Esophagus squamous epithelium (tissue), 5 donors: ENCODE measurements around the gene TCAP. TPM values are rescaled to one million over a fixed set of nuclear protein-coding genes. Genes with fewer than 3 reads are reported as not detected.

Experiments
- DNase-seq: peaks from one replicate; lab custom pipeline; 2025; lab: John Stamatoyannopoulos, UW
- H3K27ac ChIP-seq, 4 donors: fragments of 200-600 bp; sonication (generic); one replicate each; pipeline ENCODE4 v1.5.1; 2016 to 2019; ENCODE audit warnings: mild to moderate bottlenecking in 1 of 4
- H3K27me3 ChIP-seq, 4 donors: fragments of 200-600 bp; sonication (generic); 1 replicate in 3 of 4; 2 replicates in 1 of 4; pipeline versions ENCODE4 v1.5.1 to v1.6.0; 2017 to 2021; ENCODE audit warnings: antibody characterized with exemption in 1 of 4
- H3K36me3 ChIP-seq, 3 donors: fragments of 200-600 bp; sonication (generic); one replicate each; pipeline ENCODE4 v1.5.1; 2016 to 2019
- H3K4me1 ChIP-seq, 3 donors: fragments of 200-600 bp; sonication (generic); one replicate each; pipeline ENCODE4 v1.5.1; 2017 to 2019
- H3K4me3 ChIP-seq, 4 donors: fragments of 200-600 bp; sonication (generic); 1 replicate in 3 of 4; 2 replicates in 1 of 4; pipeline ENCODE4 v1.5.1; 2016 to 2019; ENCODE audit warnings: mild to moderate bottlenecking in 2 of 4, moderate library complexity in 1 of 4
- H3K9me3 ChIP-seq, 3 donors: fragments of 200-600 bp; sonication (generic); one replicate each; pipeline ENCODE4 v1.5.1; 2016 to 2019
- CTCF ChIP-seq, 6 experiments: fragments of 450-650 bp in 4 of 6; fragments of 200-600 bp in 2 of 6; sonication (generic) in 2 of 6; IDR thresholded peaks; one replicate each; pipeline ENCODE4 v1.5.1; 2016 to 2019; ENCODE audit warnings: antibody characterized with exemption in 6 of 6, mild to moderate bottlenecking in 4 of 6, moderate library complexity in 4 of 6
- POLR2A ChIP-seq, 4 donors: fragments of 450-650 bp; IDR thresholded peaks; one replicate each; pipeline ENCODE4 v1.6.1; 2017; ENCODE audit warnings: antibody characterized with exemption in 4 of 4, mild to moderate bottlenecking in 4 of 4, moderate library complexity in 3 of 4
- WGBS, 2 donors: methylation state at CpG; one replicate each; pipeline ENCODE4 v1.1.5; 2018; 5-methylcytosine and 5-hydroxymethylcytosine counted together
- intact Hi-C: fragments of 100-400 bp; cut with DNase I; formaldehyde crosslinking; loops from one replicate; pipeline ENCODE4 v1.15.0; 2022
- total RNA-seq, 4 donors: library from RNA; depleted of rRNA; stranded (reverse); fragments of >200 nt; gene quantifications; one replicate each; pipeline ENCODE4 v1.1.0, GENCODE V29; 2016
- donor health status: DM: yes; HTN: yes; CAD: no.

Gene TCAP
- total RNA-seq, 4 donors from 2014 or later, result 0.11 to 0.57 (median 0.29) TPM

- no peaks in the 10 kb centered on the region for H3K9me3 ChIP-seq
- no peak for DNase-seq
- TF ChIP-seq CTCF (IDR thresholded peaks at IDR 0.05) (no peak), POLR2A (IDR thresholded peaks at IDR 0.05) (no peak)
- intact Hi-C loops, result loop anchor here (5.0 kb wide), 1 partner anchor 135 kb away; no protein-coding TSS in a partner anchor
- H3K27ac ChIP-seq, result peak overlapping the region in 2 of 4 donors; percentile 11 to 43
- H3K36me3 ChIP-seq, result no peaks in the 10 kb centered on the region
- 38 to 40% methylated on average over 11 to 15 of the region's 16 CpGs for WGBS, 2 donors
- peak overlapping the region in 1 of 4 donors; percentile 19 for H3K4me3 ChIP-seq
- H3K4me1 ChIP-seq, result peaks cover 39 to 69% (median 53%) of the 10 kb centered on the region in 3 donors
- peaks cover 0 to 59% (median 5%) of the 10 kb centered on the region in 4 donors for H3K27me3 ChIP-seq
Measured at GRCh38 chr17:39622380-39623006, 42.7 kb upstream of the TCAP start.

GRCh38 chr17:39623356-39623950, 41.7 kb upstream of the TCAP start:
- no peaks in the 10 kb centered on the region for H3K36me3 ChIP-seq
- TF ChIP-seq CTCF (IDR thresholded peaks at IDR 0.05) (peak; percentile 90 to 96 (median 94)), POLR2A (IDR thresholded peaks at IDR 0.05) (no peak)
- no peak for DNase-seq
- peaks cover 39 to 72% (median 52%) of the 10 kb centered on the region in 3 donors for H3K4me1 ChIP-seq
- intact Hi-C loops, result loop anchor here (5.0 kb wide), 1 partner anchor 134 kb away; no protein-coding TSS in a partner anchor
- peak overlapping the region in 1 of 4 donors; percentile 46 for H3K27ac ChIP-seq
- WGBS, 2 donors, result 17 to 19% methylated on average over 2 to 8 of the region's 16 CpGs
- no peaks in the 10 kb centered on the region for H3K9me3 ChIP-seq
- no peak overlapping the region for H3K4me3 ChIP-seq
- H3K27me3 ChIP-seq, result peaks cover 0 to 60% (median 9%) of the 10 kb centered on the region in 4 donors

- WGBS, 2 donors, result 75 to 84% methylated on average over 7 to 8 of the region's 8 CpGs
- no peak for DNase-seq
- H3K27ac ChIP-seq, result peak overlapping the region in 1 of 4 donors; percentile 46
- peaks cover 0 to 61% (median 9%) of the 10 kb centered on the region in 4 donors for H3K27me3 ChIP-seq
- no peak for TF ChIP-seq POLR2A (IDR thresholded peaks at IDR 0.05)
- TF ChIP-seq CTCF (IDR thresholded peaks at IDR 0.05), result no peak
- H3K4me3 ChIP-seq, result no peak overlapping the region
- intact Hi-C loops, result loop anchor here (5.0 kb wide), 1 partner anchor 133 kb away; no protein-coding TSS in a partner anchor
- no peaks in the 10 kb centered on the region for H3K9me3 ChIP-seq
- no peaks in the 10 kb centered on the region for H3K36me3 ChIP-seq
- H3K4me1 ChIP-seq, result peaks cover 39 to 76% (median 47%) of the 10 kb centered on the region in 3 donors
Measured at GRCh38 chr17:39624313-39624712, 40.8 kb upstream of the TCAP start.

- H3K27me3 ChIP-seq, result peaks cover 0 to 66% (median 9%) of the 10 kb centered on the region in 4 donors
- H3K4me3 ChIP-seq, result no peak overlapping the region
- H3K4me1 ChIP-seq, result peaks cover 39 to 77% (median 47%) of the 10 kb centered on the region in 3 donors
- H3K27ac ChIP-seq, result peak overlapping the region in 2 of 4 donors; percentile 5 to 46
- H3K36me3 ChIP-seq, result no peaks in the 10 kb centered on the region
- 26 to 57% methylated on average over 3 of the region's 5 CpGs for WGBS, 2 donors
- no peak for DNase-seq
- H3K9me3 ChIP-seq, result no peaks in the 10 kb centered on the region
- TF ChIP-seq POLR2A (IDR thresholded peaks at IDR 0.05) (no peak), CTCF (IDR thresholded peaks at IDR 0.05) (no peak)
- intact Hi-C loops, result no loop called here
Measured at GRCh38 chr17:39625198-39625785, 39.9 kb upstream of the TCAP start.
